ENCODE measurements around the gene PAQR9. TPM values are rescaled to one million over a fixed set of nuclear protein-coding genes. Genes with fewer than 3 reads are reported as not detected.

The PAQR9 gene
- total RNA-seq (10 to 100 TPM; 11.0 to 20.5 (median 14.7) TPM), polyA plus RNA-seq (1 to 10 TPM; 5.0 to 7.8 TPM)
- long read RNA-seq, donor 1, transcript PAQR9-201 (1 exons, 2,452 nt) = major isoform, 23 of 31 reads
- long read RNA-seq, donor 1, partial matches to known transcripts = 1 of 31 reads
- long read RNA-seq, donor 1, other reads (novel, unspliced or antisense) = 6 of 31 reads
- long read RNA-seq, donor 2, transcript PAQR9-201 (1 exons, 2,452 nt) = major isoform, 53 of 56 reads
- long read RNA-seq, donor 2, partial matches to known transcripts = 0 of 56 reads
- long read RNA-seq, donor 2, other reads (novel, unspliced or antisense) = 2 of 56 reads
- long read RNA-seq, donor 3, transcript PAQR9-201 (1 exons, 2,452 nt) = major isoform, 22 of 22 reads
- long read RNA-seq, donor 3, partial matches to known transcripts = 0 of 22 reads
- long read RNA-seq, donor 3, other reads (novel, unspliced or antisense) = 0 of 22 reads

GRCh38 chr3:142963516-142964448, at the start of gene PAQR9:
Gene PAQR9 (minus strand): TSS chr3:142963674. CDS start chr3:142963336, 338 bp downstream.
- Histone ChIP-seq H3K36me3 (no peaks in the 10 kb centered on the region), H3K4me1 (peaks cover 0 to 21% (median 0%) of the 10 kb centered on the region in 12 donors), H3K27ac (peak within 1 kb of the TSS in 11 of 12 donors; percentile 74 to 91 (median 83)), H3K4me3 (peak within 1 kb of the TSS; percentile 52 to 87 (median 66)), H3K9me3 (no peaks in the 10 kb centered on the region), H3K27me3 (peaks cover 0 to 57% (median 8%) of the 10 kb centered on the region in 9 donors)
- peak in 3 of 4 donors; percentile 53 to 62 (median 57) for ATAC-seq
- DNase-seq = peak; percentile 24 to 66 (median 39)
- intact Hi-C loops (cut with DNase I) = no loop called here
- TF ChIP-seq POLR2A (IDR thresholded peaks at IDR 0.05) (no peak), CTCF (IDR thresholded peaks at IDR 0.05) (no peak)
- 2 to 6% (median 4%) methylated on average over 59 to 117 of the region's 117 CpGs for WGBS, 4 donors

GRCh38 chr3:143011705-143012104, 48.2 kb upstream of the PAQR9 start:
- Histone ChIP-seq H3K4me3 (no peak overlapping the region), H3K27ac (no peak overlapping the region), H3K27me3 (no peaks in the 10 kb centered on the region), H3K36me3 (peaks cover 0 to 58% (median 39%) of the 10 kb centered on the region in 9 donors), H3K4me1 (peaks cover 0 to 35% (median 8%) of the 10 kb centered on the region in 12 donors), H3K9me3 (no peaks in the 10 kb centered on the region)
- DNase-seq (no peak), ATAC-seq (no peak)
- 83 to 90% (median 86%) methylated on average over 3 of the region's 3 CpGs for WGBS, 4 donors
- no peak for TF ChIP-seq POLR2A (IDR thresholded peaks at IDR 0.05)
- no peak for TF ChIP-seq CTCF (IDR thresholded peaks at IDR 0.05)
- intact Hi-C loops (cut with DNase I) = no loop called here

- Histone ChIP-seq H3K4me3 (no peak overlapping the region), H3K36me3 (peaks cover 0 to 41% (median 25%) of the 10 kb centered on the region in 9 donors), H3K27me3 (no peaks in the 10 kb centered on the region), H3K27ac (no peak overlapping the region), H3K9me3 (no peaks in the 10 kb centered on the region), H3K4me1 (peaks cover 0 to 49% (median 21%) of the 10 kb centered on the region in 12 donors)
- ATAC-seq = no peak
- no peak for TF ChIP-seq CTCF (IDR thresholded peaks at IDR 0.05)
- TF ChIP-seq POLR2A (IDR thresholded peaks at IDR 0.05) = no peak
- no peak for DNase-seq
- intact Hi-C loops (cut with DNase I) = no loop called here
- 61 to 71% (median 67%) methylated on average over 3 of the region's 3 CpGs for WGBS, 4 donors
Measured at GRCh38 chr3:143010024-143010423, 46.5 kb upstream of the PAQR9 start.

Measured in heart left ventricle (tissue), 16 donors.